HepG2 (cell line): ENCODE data around the gene DQX1. TPM values are rescaled to one million over a fixed set of nuclear protein-coding genes. Genes with fewer than 3 reads are reported as not detected.

Experiments used
- ARHGAP35 ChIP-seq: sonication (generic); formaldehyde crosslinking; IDR thresholded peaks from 2 replicates; pipeline ENCODE4 v1.9.0; 2022; ENCODE audit warnings: mild to moderate bottlenecking, inconsistent platforms, moderate library complexity, missing genetic modification reagents, borderline replicate concordance
- EP300 ChIP-seq, 3 experiments: sonication (generic) in 1 of 3; formaldehyde crosslinking in 1 of 3; IDR thresholded peaks; 2 replicates each; pipeline versions ENCODE4 v1.5.1 to v1.6.1; 2011 to 2020; ENCODE audit warnings: low read depth in 2 of 3, low read length in 2 of 3, borderline replicate concordance in 1 of 3, improper control_type of control experiment in 1 of 3, mild to moderate bottlenecking in 1 of 3, missing genetic modification reagents in 1 of 3, moderate library complexity in 1 of 3
- GLI4 ChIP-seq: sonication (generic); formaldehyde crosslinking; IDR thresholded peaks from 2 replicates; pipeline ENCODE4 v1.5.1; 2020; ENCODE audit warnings: missing genetic modification reagents, mild to moderate bottlenecking, moderate library complexity, borderline replicate concordance
- HIC2 ChIP-seq: sonication (generic); formaldehyde crosslinking; IDR thresholded peaks from 2 replicates; pipeline ENCODE4 v1.9.0; 2022; ENCODE audit warnings: low read depth, missing genetic modification reagents
- JUN ChIP-seq: sonication (generic); formaldehyde crosslinking; IDR thresholded peaks from 2 replicates; pipeline ENCODE4 v1.4.0; 2020; ENCODE audit warnings: mild to moderate bottlenecking, missing genetic modification reagents
- MED13 ChIP-seq: sonication (generic); formaldehyde crosslinking; IDR thresholded peaks from 2 replicates; pipeline ENCODE4 v1.5.0; 2020; ENCODE audit warnings: missing genetic modification reagents
- MEIS2 ChIP-seq: sonication (generic); formaldehyde crosslinking; IDR thresholded peaks from 2 replicates; pipeline ENCODE4 v1.9.0; 2021; ENCODE audit warnings: mild to moderate bottlenecking, missing genetic modification reagents
- NRL ChIP-seq: sonication (generic); formaldehyde crosslinking; IDR thresholded peaks from 2 replicates; pipeline ENCODE4 v1.5.0; 2020; ENCODE audit warnings: missing genetic modification reagents, mild to moderate bottlenecking, moderate library complexity, borderline replicate concordance
- REPIN1 ChIP-seq: sonication (generic); formaldehyde crosslinking; IDR thresholded peaks from 2 replicates; pipeline ENCODE4 v1.8.0; 2022; ENCODE audit warnings: missing genetic modification reagents, low read depth, mild to moderate bottlenecking, borderline replicate concordance
- TGIF2 ChIP-seq: IDR thresholded peaks from 2 replicates; pipeline ENCODE4 v1.6.1; 2016; ENCODE audit warnings: control low read depth, missing compliant biosample characterization
- WIZ ChIP-seq: sonication (generic); formaldehyde crosslinking; IDR thresholded peaks from 2 replicates; pipeline ENCODE4 v1.5.1; 2020; ENCODE audit warnings: mild to moderate bottlenecking, missing genetic modification reagents
- ZBTB10 ChIP-seq: sonication (generic); formaldehyde crosslinking; IDR thresholded peaks from 2 replicates; pipeline ENCODE4 v1.4.0; 2020; ENCODE audit warnings: missing genetic modification reagents, borderline replicate concordance
- ZEB1 ChIP-seq: IDR thresholded peaks from 2 replicates; pipeline ENCODE4 v1.6.1; 2012; ENCODE audit warnings: mild to moderate bottlenecking, low read depth, inconsistent platforms; ENCODE audit not compliant: insufficient replicate concordance
- ZNF33B ChIP-seq: sonication (generic); formaldehyde crosslinking; IDR thresholded peaks from 2 replicates; pipeline ENCODE4 v1.5.1; 2020; ENCODE audit warnings: mild to moderate bottlenecking, missing genetic modification reagents
- ZNF546 ChIP-seq: sonication (generic); formaldehyde crosslinking; conservative IDR thresholded peaks from 2 replicates; pipeline ENCODE4 v1.8.1; 2023; ENCODE audit warnings: mild to moderate bottlenecking, missing genetic modification reagents
- ZNF724P ChIP-seq: sonication (generic); formaldehyde crosslinking; IDR thresholded peaks from 2 replicates; pipeline ENCODE4 v1.8.0; 2022; ENCODE audit warnings: missing genetic modification reagents, borderline replicate concordance
- polyA plus RNA-seq, 8 experiments: library from polyadenylated mRNA; depleted of rRNA in 3 of 8; stranded (reverse) in 7 of 8; unstranded in 1 of 8; fragments of >200 nt; fragmentation: Illumina TruSeq in 4 of 8; extraction: Trizol in 4 of 8; gene quantifications; 2 replicates each; pipeline versions ENCODE4 v1.2.1 to v1.2.3, GENCODE V29; 2011 to 2016; ENCODE audit warnings: low read depth in 4 of 8, missing spikeins in 1 of 8, mixed read lengths in 1 of 8; ENCODE audit not compliant: insufficient read depth in 1 of 8
- total RNA-seq, 5 experiments: library from RNA; depleted of rRNA; stranded (reverse); fragments of >200 nt; fragmentation: Illumina TruSeq; extraction: Trizol; gene quantifications; 2 replicates each; pipeline ENCODE4 v1.2.3, GENCODE V29; 2016; ENCODE audit warnings: low read depth in 1 of 5
- TF ChIP-seq, protein P1 (sequence below): IDR thresholded peaks from 2 replicates; pipeline ENCODE4 v1.4.0; 2020; ENCODE audit warnings: mild to moderate bottlenecking, missing genetic modification reagents
- TF ChIP-seq, protein P2 (sequence below): sonication (generic); formaldehyde crosslinking; IDR thresholded peaks from 2 replicates; pipeline ENCODE4 v1.5.0; 2020; ENCODE audit warnings: missing genetic modification reagents

Gene DQX1
- total and polyA plus RNA-seq, 2 of the 13 experiments (the other 11 are each of a cell fraction or from before 2014, with no cell fraction given), result 27.6 to 89.8 TPM

DNA sequence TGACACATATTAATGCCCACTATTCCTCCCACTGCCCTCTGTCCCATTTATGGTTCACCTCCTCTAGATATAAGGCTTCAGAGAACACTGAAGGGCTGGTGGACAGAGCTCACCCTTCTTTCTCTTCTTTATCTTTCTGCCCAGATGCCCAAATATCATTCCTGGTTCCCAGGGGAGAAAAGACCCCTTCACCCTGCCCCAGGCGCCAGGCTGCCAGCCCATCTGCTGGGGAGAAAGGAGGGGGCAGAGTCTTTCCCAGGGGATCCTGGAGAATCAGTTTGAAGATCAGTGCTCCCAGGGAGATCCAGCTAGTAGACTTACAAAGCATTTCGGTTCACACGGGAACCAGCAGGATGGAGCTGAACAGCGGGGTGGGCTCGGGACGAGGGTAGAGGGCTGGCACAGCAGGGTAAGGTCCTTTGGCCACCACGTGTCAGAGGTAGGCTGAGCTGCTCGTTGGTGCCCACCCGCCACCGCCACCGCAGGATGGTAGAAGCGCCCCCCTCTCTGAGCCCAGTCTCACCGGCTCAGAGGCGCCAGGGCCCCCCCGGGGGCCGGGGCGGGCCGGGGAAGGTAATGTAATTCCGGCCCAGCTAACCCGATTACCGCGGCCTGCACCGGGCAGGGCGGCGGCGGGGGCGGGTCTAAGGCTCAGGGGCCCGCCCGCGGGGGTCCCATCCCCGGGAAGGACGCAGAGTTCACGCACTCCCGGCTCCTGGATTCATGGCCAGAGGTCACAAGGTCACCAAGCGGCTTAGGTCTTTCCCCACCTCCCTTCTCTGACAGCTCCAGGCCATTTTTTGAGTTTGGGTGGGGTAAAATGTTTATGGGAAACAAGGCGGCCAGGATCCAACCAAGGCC is 13.1 kb downstream of the DQX1 start (continued):
- TF ChIP-seq, protein P1, sequence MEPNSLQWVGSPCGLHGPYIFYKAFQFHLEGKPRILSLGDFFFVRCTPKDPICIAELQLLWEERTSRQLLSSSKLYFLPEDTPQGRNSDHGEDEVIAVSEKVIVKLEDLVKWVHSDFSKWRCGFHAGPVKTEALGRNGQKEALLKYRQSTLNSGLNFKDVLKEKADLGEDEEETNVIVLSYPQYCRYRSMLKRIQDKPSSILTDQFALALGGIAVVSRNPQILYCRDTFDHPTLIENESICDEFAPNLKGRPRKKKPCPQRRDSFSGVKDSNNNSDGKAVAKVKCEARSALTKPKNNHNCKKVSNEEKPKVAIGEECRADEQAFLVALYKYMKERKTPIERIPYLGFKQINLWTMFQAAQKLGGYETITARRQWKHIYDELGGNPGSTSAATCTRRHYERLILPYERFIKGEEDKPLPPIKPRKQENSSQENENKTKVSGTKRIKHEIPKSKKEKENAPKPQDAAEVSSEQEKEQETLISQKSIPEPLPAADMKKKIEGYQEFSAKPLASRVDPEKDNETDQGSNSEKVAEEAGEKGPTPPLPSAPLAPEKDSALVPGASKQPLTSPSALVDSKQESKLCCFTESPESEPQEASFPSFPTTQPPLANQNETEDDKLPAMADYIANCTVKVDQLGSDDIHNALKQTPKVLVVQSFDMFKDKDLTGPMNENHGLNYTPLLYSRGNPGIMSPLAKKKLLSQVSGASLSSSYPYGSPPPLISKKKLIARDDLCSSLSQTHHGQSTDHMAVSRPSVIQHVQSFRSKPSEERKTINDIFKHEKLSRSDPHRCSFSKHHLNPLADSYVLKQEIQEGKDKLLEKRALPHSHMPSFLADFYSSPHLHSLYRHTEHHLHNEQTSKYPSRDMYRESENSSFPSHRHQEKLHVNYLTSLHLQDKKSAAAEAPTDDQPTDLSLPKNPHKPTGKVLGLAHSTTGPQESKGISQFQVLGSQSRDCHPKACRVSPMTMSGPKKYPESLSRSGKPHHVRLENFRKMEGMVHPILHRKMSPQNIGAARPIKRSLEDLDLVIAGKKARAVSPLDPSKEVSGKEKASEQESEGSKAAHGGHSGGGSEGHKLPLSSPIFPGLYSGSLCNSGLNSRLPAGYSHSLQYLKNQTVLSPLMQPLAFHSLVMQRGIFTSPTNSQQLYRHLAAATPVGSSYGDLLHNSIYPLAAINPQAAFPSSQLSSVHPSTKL (CRISPR knock-in tag), result peak; percentile 45; the same call in 1 of the 2 replicates
- no peak for TF ChIP-seq ZNF724P (CRISPR knock-in tag)
- TF ChIP-seq, protein P2, sequence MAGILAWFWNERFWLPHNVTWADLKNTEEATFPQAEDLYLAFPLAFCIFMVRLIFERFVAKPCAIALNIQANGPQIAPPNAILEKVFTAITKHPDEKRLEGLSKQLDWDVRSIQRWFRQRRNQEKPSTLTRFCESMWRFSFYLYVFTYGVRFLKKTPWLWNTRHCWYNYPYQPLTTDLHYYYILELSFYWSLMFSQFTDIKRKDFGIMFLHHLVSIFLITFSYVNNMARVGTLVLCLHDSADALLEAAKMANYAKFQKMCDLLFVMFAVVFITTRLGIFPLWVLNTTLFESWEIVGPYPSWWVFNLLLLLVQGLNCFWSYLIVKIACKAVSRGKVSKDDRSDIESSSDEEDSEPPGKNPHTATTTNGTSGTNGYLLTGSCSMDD (CRISPR knock-in tag), result no peak
- no peak for TF ChIP-seq JUN (CRISPR knock-in tag)
- no peak for TF ChIP-seq GLI4 (CRISPR knock-in tag)
- peak; percentile 40 for TF ChIP-seq ZEB1
- no peak for TF ChIP-seq MED13 (CRISPR knock-in tag)
- TF ChIP-seq WIZ (CRISPR knock-in tag), result no peak
- TF ChIP-seq EP300 (IDR thresholded peaks at IDR 0.05; ENCODE audit: low read depth in 2 of 2, low read length in 2 of 2), result peak; percentile 29 to 51; a peak in 1 of 4 replicates
- no peak for TF ChIP-seq EP300 (CRISPR knock-in tag; IDR thresholded peaks at IDR 0.05; ENCODE audit: borderline replicate concordance)
- TF ChIP-seq ZBTB10 (CRISPR knock-in tag), result no peak
- TF ChIP-seq ZNF33B, result peak; percentile 48; the same call in 1 of the 2 replicates
- TF ChIP-seq HIC2 (CRISPR knock-in tag), result peak; percentile 80; the same call in 1 of the 2 replicates
- TF ChIP-seq ARHGAP35 (CRISPR knock-in tag), result peak; percentile 32; the same call in 1 of the 2 replicates
- no peak for TF ChIP-seq MEIS2
- TF ChIP-seq TGIF2 (CRISPR knock-in tag), result peak; percentile 44; the same call in 1 of the 2 replicates
- no peak; the same call in 1 of the 2 replicates for TF ChIP-seq REPIN1 (CRISPR knock-in tag)
- peak; percentile 52; the same call in 1 of the 2 replicates for TF ChIP-seq NRL (CRISPR knock-in tag)
- TF ChIP-seq ZNF546 (CRISPR knock-in tag), result no peak
